Mucosa of rectum (tissue), 2 donors: ENCODE data around the gene SAMD13.

Experiments
- H3K27ac ChIP-seq, 2 donors: one replicate each; pipeline ENCODE4 v1.7.0; 2013; ENCODE audit warnings: inconsistent platforms in 2 of 2, low read depth in 2 of 2, low read length in 2 of 2
- H3K27me3 ChIP-seq, 2 donors: one replicate each; pipeline ENCODE4 v1.7.0; 2013; ENCODE audit warnings: low read length in 2 of 2; ENCODE audit not compliant: control insufficient read depth in 2 of 2, insufficient read depth in 2 of 2
- H3K36me3 ChIP-seq, 2 donors: one replicate each; pipeline ENCODE4 v1.7.0; 2013; ENCODE audit warnings: low read length in 2 of 2; ENCODE audit not compliant: control insufficient read depth in 2 of 2, insufficient read depth in 2 of 2
- H3K4me1 ChIP-seq, 2 donors: one replicate each; pipeline ENCODE4 v1.7.0; 2013; ENCODE audit warnings: low read length in 2 of 2, mild to moderate bottlenecking in 1 of 2; ENCODE audit not compliant: control insufficient read depth in 2 of 2, insufficient read depth in 2 of 2
- H3K4me3 ChIP-seq, 2 donors: one replicate each; pipeline ENCODE4 v1.7.0; 2013; ENCODE audit warnings: low read length in 2 of 2
- H3K9ac ChIP-seq, 2 donors: one replicate each; pipeline ENCODE4 v1.7.0; 2013; ENCODE audit warnings: low read length in 2 of 2, low read depth in 1 of 2, mild to moderate bottlenecking in 1 of 2
- H3K9me3 ChIP-seq, 2 donors: one replicate each; pipeline ENCODE4 v1.7.0; 2013; ENCODE audit warnings: low read length in 2 of 2; ENCODE audit not compliant: control insufficient read depth in 2 of 2
- donor health status: healthy.
- donor health status: Normal muscosa, but diverticular disease.

SAMD13 gene

GRCh38 chr1:84379138-84379916 lies 77.8 kb downstream of the SAMD13 start:
- Histone ChIP-seq H3K9me3 (no peaks in the 10 kb centered on the region), H3K9ac (no peak overlapping the region), H3K27ac (no peak overlapping the region), H3K4me1 (no peaks in the 10 kb centered on the region), H3K36me3 (no peaks in the 10 kb centered on the region), H3K4me3 (no peak overlapping the region), H3K27me3 (no peaks in the 10 kb centered on the region)

DNA sequence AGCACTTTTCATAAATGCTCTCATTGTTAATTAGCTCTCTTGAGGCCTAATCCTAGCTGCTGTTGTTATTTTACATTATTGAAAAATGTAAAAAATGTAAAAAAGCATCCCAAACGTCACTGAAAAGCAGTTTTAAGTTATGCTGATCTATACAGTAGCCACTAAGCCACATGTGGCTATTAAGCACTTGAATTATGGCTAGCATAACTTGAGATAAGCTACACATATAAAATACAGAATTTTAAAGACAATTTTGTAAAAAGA lies 78.3 kb downstream of the SAMD13 start:
- Histone ChIP-seq H3K9ac (no peak overlapping the region), H3K27ac (no peak overlapping the region), H3K27me3 (no peaks in the 10 kb centered on the region), H3K4me1 (no peaks in the 10 kb centered on the region), H3K36me3 (no peaks in the 10 kb centered on the region), H3K9me3 (no peaks in the 10 kb centered on the region), H3K4me3 (no peak overlapping the region)

DNA sequence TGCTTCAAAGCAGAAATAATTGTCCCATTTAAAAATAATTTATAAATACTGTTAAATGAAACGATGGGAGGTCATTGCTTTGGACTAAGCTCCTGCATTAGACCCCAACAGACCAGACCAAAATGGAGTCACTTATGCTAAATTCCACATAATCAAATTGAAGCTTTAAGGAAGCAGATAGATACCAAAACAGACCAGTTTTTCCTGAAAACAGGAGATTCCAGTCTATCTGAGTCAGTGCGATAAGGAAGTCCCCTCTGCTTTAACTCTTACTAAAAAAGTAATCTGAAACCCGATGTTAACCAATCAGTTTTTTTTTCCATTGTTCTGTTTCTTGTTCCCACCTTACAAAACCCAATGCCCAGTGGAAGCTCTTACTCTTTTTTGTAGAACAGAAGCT lies 80.6 kb downstream of the SAMD13 start:
- no peaks in the 10 kb centered on the region for H3K36me3 ChIP-seq
- no peak overlapping the region for H3K27ac ChIP-seq
- no peak overlapping the region for H3K4me3 ChIP-seq
- no peaks in the 10 kb centered on the region for H3K27me3 ChIP-seq
- H3K9me3 ChIP-seq, result no peaks in the 10 kb centered on the region
- no peaks in the 10 kb centered on the region for H3K4me1 ChIP-seq
- H3K9ac ChIP-seq, result no peak overlapping the region

- no peaks in the 10 kb centered on the region for H3K9me3 ChIP-seq
- H3K4me1 ChIP-seq, result no peaks in the 10 kb centered on the region
- H3K4me3 ChIP-seq, result no peak overlapping the region
- H3K27ac ChIP-seq, result no peak overlapping the region
- no peaks in the 10 kb centered on the region for H3K27me3 ChIP-seq
- H3K9ac ChIP-seq, result no peak overlapping the region
- H3K36me3 ChIP-seq, result no peaks in the 10 kb centered on the region
These were observed 83.8 kb downstream of the SAMD13 start for GRCh38 chr1:84385347-84385746.

DNA sequence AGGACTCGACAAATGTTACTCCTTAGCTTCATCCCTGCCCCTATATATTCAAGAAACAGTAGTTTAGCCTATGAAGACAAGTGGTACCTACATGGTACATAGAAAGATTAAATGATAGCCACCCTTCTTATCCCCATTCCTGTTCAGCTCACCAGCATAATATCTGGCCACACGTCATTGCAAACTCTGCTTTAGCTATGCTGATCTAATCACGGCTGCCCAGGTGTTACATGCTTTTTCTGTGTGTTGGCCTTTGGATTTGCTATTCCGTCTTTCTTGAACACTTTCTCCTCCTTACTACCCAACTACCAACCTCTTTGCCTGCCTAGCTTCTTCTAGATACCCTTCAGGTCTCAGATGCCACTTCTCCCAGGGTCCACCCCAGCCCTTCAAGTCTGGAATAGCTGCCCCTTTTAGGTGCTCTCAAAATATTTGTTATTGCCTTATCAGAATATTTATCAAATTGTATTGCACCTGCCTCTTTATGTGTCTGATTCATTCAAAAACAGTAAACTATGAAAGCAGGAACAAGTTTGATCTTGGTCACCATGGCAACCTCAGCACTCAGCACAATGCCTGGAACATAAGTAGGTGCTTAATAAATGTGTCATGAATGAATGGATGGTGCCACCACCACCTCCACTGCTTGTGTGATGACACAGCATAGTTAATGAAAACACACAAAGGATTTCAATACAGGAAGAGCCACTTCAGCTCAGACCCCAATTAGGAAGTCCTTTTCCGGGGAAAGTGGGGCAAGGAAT lies 85.4 kb downstream of the SAMD13 start:
- Histone ChIP-seq H3K36me3 (no peaks in the 10 kb centered on the region), H3K4me3 (no peak overlapping the region), H3K27ac (no peak overlapping the region), H3K9me3 (no peaks in the 10 kb centered on the region), H3K27me3 (no peaks in the 10 kb centered on the region), H3K4me1 (no peaks in the 10 kb centered on the region), H3K9ac (no peak overlapping the region)

DNA sequence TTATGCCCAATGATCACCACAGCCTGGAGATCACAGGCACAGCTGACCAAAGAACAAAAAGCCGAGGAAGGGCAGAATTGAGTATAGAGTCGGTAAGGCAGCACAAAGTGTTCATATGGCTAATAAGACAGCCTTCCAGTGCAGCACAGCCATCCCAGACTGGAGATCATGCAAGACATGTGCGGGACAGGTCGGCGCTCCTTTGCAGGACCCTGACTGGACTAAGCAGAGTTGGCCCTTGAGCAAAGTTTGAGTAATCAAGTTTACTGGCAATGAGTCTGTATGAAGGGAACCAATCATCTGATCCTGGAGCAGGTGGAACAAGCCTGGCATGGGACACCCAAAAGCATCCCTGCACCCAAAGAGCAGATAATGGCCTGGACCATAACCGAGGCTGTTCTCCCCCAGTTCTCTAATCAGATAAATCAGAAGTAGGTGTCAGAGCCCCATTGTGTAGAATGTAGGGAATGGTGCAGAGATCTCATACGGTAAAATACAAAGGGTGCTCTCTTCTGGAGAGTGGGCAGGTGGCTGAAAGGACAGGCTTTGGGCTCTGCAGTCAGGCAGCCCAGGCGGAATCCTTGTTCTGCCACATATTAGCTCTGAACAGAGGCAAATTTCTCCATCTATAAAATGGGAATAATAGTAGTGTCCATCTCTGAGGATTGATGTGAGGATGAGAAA lies 86.1 kb downstream of the SAMD13 start:
- no peaks in the 10 kb centered on the region for H3K9me3 ChIP-seq
- no peak overlapping the region for H3K4me3 ChIP-seq
- H3K27me3 ChIP-seq, result no peaks in the 10 kb centered on the region

GRCh38 chr1:84390226-84390625 lies 88.7 kb downstream of the SAMD13 start:
- Histone ChIP-seq H3K36me3 (no peaks in the 10 kb centered on the region), H3K9ac (no peak overlapping the region), H3K27me3 (no peaks in the 10 kb centered on the region), H3K9me3 (no peaks in the 10 kb centered on the region), H3K27ac (no peak overlapping the region), H3K4me1 (no peaks in the 10 kb centered on the region), H3K4me3 (no peak overlapping the region)

More for the DNA sequence above, 86.1 kb downstream of the SAMD13 start:
- no peak overlapping the region for H3K27ac ChIP-seq
- H3K4me1 ChIP-seq, result no peaks in the 10 kb centered on the region
- no peaks in the 10 kb centered on the region for H3K36me3 ChIP-seq
- no peak overlapping the region for H3K9ac ChIP-seq

DNA sequence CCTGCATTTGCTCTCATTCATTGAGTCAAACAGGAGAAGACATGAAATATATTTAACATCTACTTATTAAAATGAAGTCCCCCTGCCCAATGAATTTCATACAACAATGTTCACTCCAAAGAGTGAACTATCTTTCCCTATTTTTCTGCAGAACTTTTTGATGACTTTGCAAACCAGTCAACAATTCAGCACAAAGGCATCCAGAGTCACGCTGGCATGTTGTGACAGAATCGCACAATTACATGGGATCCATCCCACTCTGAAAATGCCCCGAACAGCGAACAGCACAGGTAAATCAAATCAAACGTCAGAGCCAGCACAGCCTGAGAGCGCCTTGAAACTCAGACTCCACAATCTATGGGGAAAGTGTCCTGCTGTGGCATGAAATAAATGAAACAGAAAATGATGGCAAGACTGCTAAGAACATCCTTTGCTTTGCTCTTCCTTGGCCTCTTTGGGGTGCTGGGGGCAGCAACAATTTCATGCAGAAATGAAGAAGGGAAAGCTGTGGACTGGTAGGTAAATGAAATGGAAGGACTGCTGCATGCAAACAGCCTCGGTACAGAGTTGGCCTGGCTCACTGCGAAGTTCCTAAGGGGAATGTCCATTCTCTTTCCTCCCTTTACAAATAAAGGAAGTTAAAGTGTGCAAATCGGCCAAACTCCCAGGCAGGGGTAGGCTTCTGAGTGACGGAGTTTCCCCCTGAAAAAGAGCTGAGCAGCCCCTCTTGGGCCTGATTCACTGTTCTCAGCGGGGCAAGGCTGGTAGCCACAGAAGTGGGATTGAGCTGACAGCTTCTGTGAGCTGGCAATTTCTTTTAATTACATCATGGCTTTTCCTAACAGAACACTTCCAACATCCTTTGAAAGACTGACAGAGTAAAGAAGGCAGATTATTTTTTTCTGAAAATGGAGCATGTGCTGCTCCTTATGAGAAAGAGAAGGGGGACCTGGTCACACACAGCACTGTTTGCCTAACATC lies 97.0 kb downstream of the SAMD13 start, which contains the start of gene DNASE2B:
DNASE2B (plus strand) TSS at position 310 of the 981 bp plus-strand sequence; CDS start at position 391, 81 bp downstream.
- no peaks in the 10 kb centered on the region for H3K4me1 ChIP-seq
- H3K4me3 ChIP-seq, result no peak within 1 kb of the TSS
- no peak within 1 kb of the TSS for H3K9ac ChIP-seq

More for the DNA sequence above, 97.0 kb downstream of the SAMD13 start, which contains the start of gene DNASE2B:
- Histone ChIP-seq H3K9me3 (no peaks in the 10 kb centered on the region), H3K36me3 (no peaks in the 10 kb centered on the region), H3K27ac (no peak within 1 kb of the TSS), H3K27me3 (no peaks in the 10 kb centered on the region)
